K562 (cell line): ENCODE results near the gene ADGRB3. TPM values are rescaled to one million over a fixed set of nuclear protein-coding genes. Genes with fewer than 3 reads are reported as not detected.

Experiments
- ATAC-seq: fragments of 200-7000 bp; cut with Tn5 transposase; 3 replicates; pipeline ENCODE4 v1.9.1; 2020; ENCODE audit warnings: moderate library complexity
- BruUV-seq: library from RNA; stranded (reverse); fragments of 400-500 nt; replicated peaks from 2 replicates; lab custom pipeline; 2021; lab: Mats Ljungman, UMichigan
- CTCF ChIA-PET: fragments of 300-600 bp; formaldehyde crosslinking; extraction: SDS; loops from one replicate; lab custom pipeline; 2021; ENCODE audit warnings: low intra/inter-chr PET ratio; lab: Yijun Ruan, JAX
- POLR2A ChIA-PET: fragments of 300-600, 350-650 bp; sonication (Branson Sonifier 250); formaldehyde crosslinking; extraction: SDS; loops from one replicate; lab custom pipeline; 2021; ENCODE audit warnings: antibody characterized with exemption, inconsistent platforms; lab: Yijun Ruan, JAX
- DNase-seq, 4 experiments: peaks; one replicate each; pipeline versions ENCODE4 v3.0.0 to v3.0.0-alpha.2; 2011 to 2018; ENCODE audit warnings: low spot score in 3 of 4, mixed read lengths in 3 of 4; ENCODE audit errors: extremely low read depth in 1 of 4
- FAIRE-seq: peaks from 2 replicates; lab custom pipeline; 2011; peaks lifted over from hg19 to GRCh38; lab: Jason Lieb, UNC
- H2AFZ ChIP-seq: 2 replicates; pipeline ENCODE4 v1.6.0; 2011; ENCODE audit warnings: low read depth, low read length, control low read depth, inconsistent platforms
- H3K27ac ChIP-seq: fragments of 200-600 bp; 3 replicates; pipeline ENCODE4 v1.8.0; 2011; ENCODE audit warnings: low read depth, mild to moderate bottlenecking, control low read depth, inconsistent platforms, low read length, moderate library complexity, mixed read lengths; ENCODE audit errors: extremely low read depth
- H3K27me3 ChIP-seq, 2 experiments: fragments of 300-600 bp in 1 of 2; 2 replicates in 1 of 2; 3 replicates in 1 of 2; pipeline versions ENCODE4 v1.6.0 to v1.8.0; 2011; ENCODE audit warnings: inconsistent platforms in 2 of 2, low read length in 2 of 2, mild to moderate bottlenecking in 1 of 2, mixed read lengths in 1 of 2, moderate library complexity in 1 of 2; ENCODE audit not compliant: control insufficient read depth in 2 of 2, insufficient read depth in 2 of 2
- H3K36me3 ChIP-seq: fragments of 300-600 bp; 3 replicates; pipeline ENCODE4 v1.8.0; 2011; ENCODE audit warnings: mild to moderate bottlenecking, low read length, inconsistent platforms; ENCODE audit not compliant: control insufficient read depth, insufficient read depth
- H3K4me1 ChIP-seq, 2 experiments: fragments of 200-600 bp in 1 of 2; replicated peaks in 1 of 2; 2 replicates in 1 of 2; 3 replicates in 1 of 2; pipeline versions ENCODE4 v1.5.1 to v1.8.0; 2011; ENCODE audit warnings: inconsistent platforms in 2 of 2, low read length in 2 of 2, mild to moderate bottlenecking in 1 of 2, mixed read lengths in 1 of 2, moderate library complexity in 1 of 2; ENCODE audit not compliant: control insufficient read depth in 2 of 2, insufficient read depth in 2 of 2
- H3K4me2 ChIP-seq: 2 replicates; pipeline ENCODE4 v1.6.1; 2011; ENCODE audit warnings: low read length, control low read depth, inconsistent platforms, mixed read lengths; ENCODE audit not compliant: insufficient read depth
- H3K4me3 ChIP-seq: fragments of 200-600 bp; sonication (generic), shearing (Covaris generic); 2 replicates; pipeline ENCODE4 v1.5.1; 2016; ENCODE audit warnings: control low read depth, inconsistent platforms
- H3K79me2 ChIP-seq: fragments of 200-600 bp; 3 replicates; pipeline ENCODE4 v1.8.0; 2011; ENCODE audit warnings: low read length, inconsistent platforms; ENCODE audit not compliant: control insufficient read depth, insufficient read depth
- H3K9ac ChIP-seq, 2 experiments: 2 replicates each; pipeline versions ENCODE4 v1.6.0 to v1.6.1; 2011; ENCODE audit warnings: low read depth in 2 of 2, low read length in 2 of 2, control low read depth in 1 of 2, inconsistent platforms in 1 of 2, mild to moderate bottlenecking in 1 of 2, mixed read lengths in 1 of 2; ENCODE audit not compliant: insufficient read depth in 1 of 2
- H3K9me1 ChIP-seq: one replicate; pipeline ENCODE4 v1.6.0; 2011; ENCODE audit warnings: inconsistent platforms, mild to moderate bottlenecking, low read length, moderate library complexity; ENCODE audit not compliant: control insufficient read depth, insufficient read depth
- H3K9me3 ChIP-seq: replicated peaks from 2 replicates; pipeline ENCODE4 v1.5.1; 2011; ENCODE audit warnings: low read depth, low read length, inconsistent platforms; ENCODE audit not compliant: control insufficient read depth, insufficient read depth
- H4K20me1 ChIP-seq: replicated peaks from 2 replicates; pipeline ENCODE4 v1.6.1; 2011; ENCODE audit warnings: low read length, inconsistent platforms, mixed read lengths; ENCODE audit not compliant: control insufficient read depth, insufficient read depth
- CBX5 ChIP-seq: IDR thresholded peaks from 2 replicates; pipeline ENCODE4 v1.6.1; 2014; ENCODE audit warnings: low read depth, borderline replicate concordance
- HMG20A ChIP-seq: fragments of 450-650 bp; formaldehyde crosslinking; conservative IDR thresholded peaks from 2 replicates; pipeline ENCODE4 v1.4.0; 2020; ENCODE audit warnings: mild to moderate bottlenecking, mixed read lengths
- POLR3A ChIP-seq: IDR thresholded peaks from 2 replicates; pipeline ENCODE4 v1.6.1; 2011; ENCODE audit warnings: borderline replicate concordance, mild to moderate bottlenecking, moderate library complexity; ENCODE audit not compliant: insufficient read length, insufficient read depth; ENCODE audit errors: extremely low read depth
- RCOR1 ChIP-seq, 2 experiments: IDR thresholded peaks; 2 replicates each; pipeline ENCODE4 v1.6.1; 2012; ENCODE audit warnings: low read depth in 2 of 2, low read length in 2 of 2, borderline replicate concordance in 1 of 2, improper control_type of control experiment in 1 of 2
- SIX5 ChIP-seq, 2 experiments: IDR thresholded peaks; 2 replicates each; pipeline ENCODE4 v1.6.1; 2011; ENCODE audit warnings: low read length in 2 of 2, borderline replicate concordance in 1 of 2, low read depth in 1 of 2, mild to moderate bottlenecking in 1 of 2, moderate library complexity in 1 of 2; ENCODE audit not compliant: insufficient read depth in 1 of 2
- TEAD2 ChIP-seq: fragments of 450-650 bp; IDR thresholded peaks from 2 replicates; pipeline ENCODE4 v1.6.1; 2016; ENCODE audit warnings: missing genetic modification characterization, control low read depth, missing compliant biosample characterization
- ZBTB40 ChIP-seq, 2 experiments: fragments of 450-650 bp in 1 of 2; sonication (generic) in 1 of 2; formaldehyde crosslinking in 1 of 2; IDR thresholded peaks; 2 replicates each; pipeline versions ENCODE4 v1.7.1 to v1.9.0; 2016 to 2022; ENCODE audit warnings: inconsistent platforms in 1 of 2, mild to moderate bottlenecking in 1 of 2, missing genetic modification reagents in 1 of 2
- ZEB2 ChIP-seq: fragments of 450-650 bp; IDR thresholded peaks from 2 replicates; pipeline ENCODE4 v1.6.1; 2016
- WGBS: fragments of 100-300 bp; shearing (Covaris generic); methylation state at CpG from one replicate; pipeline ENCODE4 v1.1.6; 2016; ENCODE audit warnings: low coverage, mixed read lengths; ENCODE audit not compliant: insufficient coverage; ENCODE audit errors: missing lambda C conversion rate; 5-methylcytosine and 5-hydroxymethylcytosine counted together
- in situ Hi-C: fragments of 300-500 bp; cut with MboI; formaldehyde crosslinking; loops from 4 replicates; pipeline ENCODE4 v1.15.0; 2018; ENCODE audit warnings: inconsistent platforms, mixed read lengths
- intact Hi-C: fragments of 100-400 bp; cut with micrococcal nuclease; formaldehyde crosslinking; loops from 2 replicates; pipeline ENCODE4 v1.14.2; 2022
- polyA plus RNA-seq, 8 experiments: library from polyadenylated mRNA; depleted of rRNA in 4 of 8; stranded (reverse) in 5 of 8; unstranded in 3 of 8; fragments of >200 nt; fragmentation: Nextera tagmentation in 2 of 8; fragmentation: Illumina TruSeq in 1 of 8; extraction: Ambion mirVana in 2 of 8; extraction: Trizol in 1 of 8; gene quantifications; 2 replicates each; pipeline versions ENCODE4 v1.2.1 to v1.2.3, GENCODE V29; 2011 to 2014; ENCODE audit warnings: inconsistent platforms in 1 of 8, missing spikeins in 1 of 8
- total RNA-seq, 7 experiments: library from RNA; depleted of rRNA in 6 of 7; stranded (reverse); fragments of >200 nt in 6 of 7; fragmentation: Illumina TruSeq in 2 of 7; extraction: Trizol in 2 of 7; gene quantifications; 2 replicates each; pipeline versions ENCODE4 v1.2.1 to v1.2.3, GENCODE V29; 2011 to 2021; ENCODE audit warnings: low replicate concordance in 1 of 7

ADGRB3 gene
- total and polyA plus RNA-seq, 9 of the 15 experiments (the other 6 are each of a cell fraction or from before 2014, with no cell fraction given): 0.90 to 7.8 (median 2.4) TPM

- Histone ChIP-seq H3K9ac (no peak overlapping the region), H3K79me2 (no peaks in the 10 kb centered on the region), H3K27me3 (no peaks in the 10 kb centered on the region), H3K4me3 (no peak overlapping the region), H3K36me3 (no peaks in the 10 kb centered on the region), H3K27ac (no peak overlapping the region), H3K9me1 (no peaks in the 10 kb centered on the region), H2AFZ (no peak overlapping the region), H3K9me3 (no peaks in the 10 kb centered on the region), H4K20me1 (no peaks in the 10 kb centered on the region), H3K4me1 (no peaks in the 10 kb centered on the region), H3K4me2 (no peak overlapping the region)
- 0% methylated on average over 2 of the region's 2 CpGs for WGBS
- BruUV-seq: no TSS peak
- TF ChIP-seq ZEB2 (no peak), ZBTB40 (IDR thresholded peaks at IDR 0.05) (no peak), ZBTB40 (CRISPR knock-in tag; IDR thresholded peaks at IDR 0.05) (no peak), CBX5 (no peak), HMG20A (CRISPR knock-in tag) (no peak), TEAD2 (tag) (no peak), RCOR1 (IDR thresholded peaks at IDR 0.05; ENCODE audit: borderline replicate concordance in 1 of 2, low read depth in 2 of 2, low read length in 2 of 2) (no peak), SIX5 (IDR thresholded peaks at IDR 0.05; ENCODE audit: borderline replicate concordance in 1 of 2, insufficient read depth in 1 of 2, low read depth in 1 of 2, low read length in 2 of 2) (no peak), POLR3A (no peak)
- ChIA-PET CTCF (no interaction called here), POLR2A (interaction anchor here (0.6 kb wide), 1 partner anchor 870 kb away, joined by 3 read pairs; no protein-coding TSS in a partner anchor)
- DNase-seq: no peak
- no peak for ATAC-seq
- FAIRE-seq: no peak
- intact Hi-C loops: no loop called here
- in situ Hi-C loops: no loop called here
Measured at GRCh38 chr6:69265090-69265489, 630.0 kb downstream of the ADGRB3 start.
